WI38 (cell line): ENCODE measurements around the gene ME1.
A peak's percentile ranks its signal among the peaks of the same experiment; 100 is the strongest.

Experiments
- H3K4me3 ChIP-seq: 2 replicates; pipeline ENCODE4 v1.5.1; 2011; ENCODE audit warnings: low read depth, mild to moderate bottlenecking, control low read depth, low read length
- TF ChIP-seq, protein P1 (sequence below): IDR thresholded peaks from 2 replicates; pipeline ENCODE4 v1.5.1; 2012; ENCODE audit warnings: low read depth, mild to moderate bottlenecking, control low read depth, low read length

ME1 gene

DNA sequence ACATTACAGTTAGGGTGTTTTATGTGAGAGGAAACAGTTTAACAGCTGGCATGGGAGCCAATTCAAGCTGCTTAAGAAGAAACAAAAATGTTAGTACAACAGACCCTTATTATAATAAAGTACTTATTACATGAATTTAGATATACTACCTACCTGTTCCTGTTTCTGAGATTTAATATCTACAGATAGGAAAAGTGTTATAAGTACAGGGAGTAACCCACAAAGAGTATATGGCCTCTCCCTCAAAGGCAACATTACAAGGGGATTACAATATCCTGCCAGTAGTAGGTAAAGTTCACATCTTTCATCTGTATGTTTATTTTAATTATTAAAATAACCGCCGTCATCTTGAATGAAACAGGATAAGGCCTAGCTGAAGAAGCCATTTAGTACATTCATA, 1.8 kb upstream of the ME1 start:
- TF ChIP-seq, protein P1, sequence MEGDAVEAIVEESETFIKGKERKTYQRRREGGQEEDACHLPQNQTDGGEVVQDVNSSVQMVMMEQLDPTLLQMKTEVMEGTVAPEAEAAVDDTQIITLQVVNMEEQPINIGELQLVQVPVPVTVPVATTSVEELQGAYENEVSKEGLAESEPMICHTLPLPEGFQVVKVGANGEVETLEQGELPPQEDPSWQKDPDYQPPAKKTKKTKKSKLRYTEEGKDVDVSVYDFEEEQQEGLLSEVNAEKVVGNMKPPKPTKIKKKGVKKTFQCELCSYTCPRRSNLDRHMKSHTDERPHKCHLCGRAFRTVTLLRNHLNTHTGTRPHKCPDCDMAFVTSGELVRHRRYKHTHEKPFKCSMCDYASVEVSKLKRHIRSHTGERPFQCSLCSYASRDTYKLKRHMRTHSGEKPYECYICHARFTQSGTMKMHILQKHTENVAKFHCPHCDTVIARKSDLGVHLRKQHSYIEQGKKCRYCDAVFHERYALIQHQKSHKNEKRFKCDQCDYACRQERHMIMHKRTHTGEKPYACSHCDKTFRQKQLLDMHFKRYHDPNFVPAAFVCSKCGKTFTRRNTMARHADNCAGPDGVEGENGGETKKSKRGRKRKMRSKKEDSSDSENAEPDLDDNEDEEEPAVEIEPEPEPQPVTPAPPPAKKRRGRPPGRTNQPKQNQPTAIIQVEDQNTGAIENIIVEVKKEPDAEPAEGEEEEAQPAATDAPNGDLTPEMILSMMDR, result no peak

DNA sequence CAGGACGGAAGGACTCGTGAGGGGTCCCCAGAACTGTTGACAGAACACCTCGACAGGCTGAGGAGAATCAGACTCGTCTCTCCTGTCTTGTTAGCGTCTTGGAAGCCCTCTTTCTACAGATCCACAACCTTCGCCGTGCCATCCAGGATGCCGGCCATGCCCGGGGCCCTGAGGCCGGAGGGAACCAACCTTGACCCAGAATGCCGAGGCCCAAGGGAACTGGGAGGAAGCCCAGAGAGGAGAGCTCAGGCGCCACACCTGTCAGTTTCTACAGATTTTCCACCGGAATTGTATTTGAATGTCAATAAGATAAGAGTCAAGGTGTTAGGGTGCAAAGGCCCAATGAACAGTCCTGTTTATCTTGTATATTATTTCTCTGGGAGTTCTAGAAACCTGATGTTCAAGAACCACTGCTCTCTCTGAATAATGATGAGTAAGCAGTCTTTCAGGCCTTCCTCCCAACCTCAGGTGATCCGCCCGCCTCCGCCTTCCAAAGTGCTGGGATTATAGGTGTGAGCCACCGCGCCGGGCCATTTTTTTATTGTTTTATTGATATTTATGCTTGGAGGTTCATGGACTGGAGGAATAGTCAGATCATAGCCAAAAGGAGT, 799 bp upstream of the ME1 start:
- H3K4me3 ChIP-seq, result peak overlapping the region; percentile 89
- TF ChIP-seq, protein P1, result no peak

More for the DNA sequence above, 1.8 kb upstream of the ME1 start:
- H3K4me3 ChIP-seq, result no peak overlapping the region

DNA sequence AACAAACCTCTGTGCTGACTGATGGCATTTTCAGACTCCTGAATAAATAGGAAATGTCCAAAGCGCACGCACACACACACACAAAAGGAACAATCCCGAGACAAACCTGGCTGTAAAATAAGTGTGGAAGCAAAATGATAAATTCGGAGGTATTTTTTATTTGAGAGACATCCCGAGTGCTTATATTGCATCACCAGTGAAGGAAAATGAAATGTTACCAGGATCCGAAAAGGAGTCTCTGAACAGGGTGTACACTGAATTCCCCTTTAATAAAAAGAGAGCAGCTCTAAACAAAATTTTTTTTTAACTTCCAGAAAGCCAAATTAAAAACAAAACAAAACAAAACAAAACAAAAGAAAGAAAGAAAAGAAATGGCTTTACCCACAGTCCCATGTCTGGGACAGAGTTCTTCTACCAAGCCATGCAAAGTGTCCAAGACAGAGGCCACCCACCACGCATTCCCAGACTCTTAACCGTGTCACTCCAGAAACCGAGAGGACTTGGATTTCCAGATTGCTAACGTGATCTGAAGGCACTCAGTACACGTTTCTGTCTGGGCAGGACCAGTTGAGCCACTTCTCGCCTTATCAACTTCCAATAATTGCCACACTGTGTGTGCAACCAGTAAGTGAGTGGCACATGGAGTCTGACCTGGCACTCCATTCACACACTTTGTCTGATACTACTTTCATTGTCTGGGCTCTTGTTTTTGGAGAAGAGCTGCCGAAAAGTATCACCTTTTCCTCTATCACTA, 817 bp downstream of the ME1 start:
- H3K4me3 ChIP-seq, result peak overlapping the region; percentile 89
- TF ChIP-seq, protein P1, result no peak

- peak overlapping the region; percentile 89 for H3K4me3 ChIP-seq
- TF ChIP-seq, protein P1, result no peak
Observed at GRCh38 chr6:83429269-83429668, 1.6 kb downstream of the ME1 start.

DNA sequence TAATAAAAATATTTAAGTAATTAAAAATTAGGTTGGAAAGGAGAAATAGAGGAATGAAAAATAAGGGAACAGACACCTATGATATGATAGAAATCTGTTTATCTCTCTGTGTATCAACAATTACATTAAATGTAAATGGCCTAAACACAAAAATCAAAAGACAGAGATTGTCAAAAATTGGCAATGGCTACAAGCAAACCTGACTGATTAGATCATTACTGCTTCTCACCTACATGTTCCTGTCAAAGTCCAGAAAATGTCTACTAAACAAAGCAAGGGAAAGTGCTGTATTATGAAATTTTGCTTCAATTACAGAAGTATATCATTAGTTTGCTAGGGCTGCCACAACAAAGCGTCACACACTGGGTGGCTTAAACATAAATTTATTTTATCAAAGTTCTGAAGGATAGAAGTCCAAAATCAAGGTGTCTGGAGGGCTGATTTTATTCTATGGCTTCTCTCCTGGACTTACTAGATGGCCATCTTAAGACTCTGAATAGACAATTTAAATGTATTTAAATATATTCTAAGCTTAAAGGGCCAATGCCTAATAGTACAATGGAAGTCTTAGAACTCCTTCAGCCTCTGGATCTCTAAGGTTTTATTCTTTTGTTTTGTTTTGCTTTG, 6.3 kb downstream of the ME1 start:
- no peak overlapping the region for H3K4me3 ChIP-seq
- TF ChIP-seq, protein P1, result no peak

DNA sequence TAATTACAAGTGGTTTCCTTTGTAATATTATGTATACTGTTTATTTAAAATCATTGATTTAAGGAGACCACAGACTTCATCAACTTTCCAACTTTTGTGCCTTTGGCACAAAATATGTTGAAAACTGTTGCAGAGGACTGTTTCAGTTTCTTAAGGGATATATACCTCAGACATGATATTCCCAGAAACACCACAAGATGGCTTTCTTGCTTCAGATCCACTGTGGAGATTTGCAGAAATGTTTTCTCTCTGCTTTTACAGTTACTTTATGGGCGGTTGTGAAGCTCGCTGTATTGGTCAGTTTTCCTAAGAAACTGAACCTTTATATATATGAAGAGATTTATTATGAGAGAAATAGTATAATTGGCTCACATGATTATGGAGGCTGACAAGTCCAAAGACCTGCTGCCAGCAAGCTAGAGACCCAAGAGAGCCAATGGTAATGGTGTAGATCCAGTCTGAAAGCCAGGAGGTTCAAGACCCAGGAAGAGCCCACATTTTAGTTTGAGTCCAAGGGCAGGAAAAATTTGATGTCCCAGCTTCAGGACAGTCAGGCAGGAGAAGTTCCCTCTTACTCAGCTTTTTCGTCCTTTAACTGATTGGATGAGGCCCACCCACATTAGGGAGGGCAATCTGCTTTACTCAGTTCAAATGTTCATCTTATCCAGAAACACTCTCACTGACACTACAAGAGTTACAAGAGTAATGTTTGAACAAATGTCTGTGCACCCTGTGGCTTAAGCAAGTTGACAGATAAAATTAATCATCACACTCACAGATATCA, 12.8 kb downstream of the ME1 start:
- H3K4me3 ChIP-seq, result no peak overlapping the region
- TF ChIP-seq, protein P1, result peak; percentile 53
